OCI-LY1 (cell line): ENCODE measurements around the gene PIH1D1.

Experiments used
- H2AFZ ChIP-seq: fragments of 200-600 bp; sonication (generic), shearing (Covaris generic); 2 replicates; pipeline ENCODE4 v1.6.0; 2014; ENCODE audit warnings: antibody characterized with exemption, mild to moderate bottlenecking, low read length
- H3F3A ChIP-seq: fragments of 200-600 bp; sonication (generic), shearing (Covaris generic); 2 replicates; pipeline ENCODE4 v1.6.0; 2014; ENCODE audit warnings: mild to moderate bottlenecking, antibody characterized with exemption, low read length, moderate library complexity; ENCODE audit not compliant: insufficient read depth
- H3K27ac ChIP-seq: fragments of 200-600 bp; sonication (generic); 2 replicates; pipeline ENCODE4 v1.5.1; 2014; ENCODE audit warnings: low read length, mixed run types, mild to moderate bottlenecking, low read depth; ENCODE audit not compliant: poor library complexity, severe bottlenecking
- H3K27me3 ChIP-seq: fragments of 200-600 bp; sonication (generic); 2 replicates; pipeline ENCODE4 v1.6.0; 2014; ENCODE audit warnings: antibody characterized with exemption, mild to moderate bottlenecking, low read length, moderate library complexity; ENCODE audit not compliant: insufficient read depth
- H3K36me3 ChIP-seq: fragments of 200-600 bp; sonication (generic); 2 replicates; pipeline ENCODE4 v1.6.1; 2014; ENCODE audit warnings: mild to moderate bottlenecking, antibody characterized with exemption, low read length, moderate library complexity, mixed read lengths; ENCODE audit not compliant: insufficient read depth
- H3K4me1 ChIP-seq: fragments of 200-600 bp; sonication (generic); 2 replicates; pipeline ENCODE4 v1.5.1; 2014; ENCODE audit warnings: mild to moderate bottlenecking, low read length, moderate library complexity; ENCODE audit not compliant: insufficient read depth, severe bottlenecking
- H3K4me2 ChIP-seq: fragments of 200-600 bp; sonication (generic), shearing (Covaris generic); 2 replicates; pipeline ENCODE4 v1.6.1; 2014; ENCODE audit warnings: low read length
- H3K4me3 ChIP-seq: fragments of 200-600 bp; sonication (generic); 2 replicates; pipeline ENCODE4 v1.5.1; 2014; ENCODE audit warnings: low read length, low read depth, mild to moderate bottlenecking, mixed read lengths; ENCODE audit not compliant: poor library complexity, severe bottlenecking
- H3K79me2 ChIP-seq: fragments of 200-600 bp; shearing (Covaris generic); 2 replicates; pipeline ENCODE4 v1.6.1; 2016; ENCODE audit warnings: mixed run types, low read length, mixed read lengths; ENCODE audit not compliant: insufficient read depth
- H3K9ac ChIP-seq: fragments of 200-600 bp; sonication (generic), shearing (Covaris generic); 2 replicates; pipeline ENCODE4 v1.6.1; 2014; ENCODE audit warnings: mild to moderate bottlenecking, low read length, mixed read lengths
- H3K9me2 ChIP-seq: fragments of 200-600 bp; sonication (generic), shearing (Covaris generic); 2 replicates; pipeline ENCODE4 v1.6.1; 2014; ENCODE audit warnings: low read depth, mild to moderate bottlenecking, low read length, mixed read lengths
- H3K9me3 ChIP-seq: fragments of 200-600 bp; shearing (Covaris generic); 2 replicates; pipeline ENCODE4 v1.6.1; 2014; ENCODE audit warnings: low read length, mixed read lengths
- H4K20me1 ChIP-seq: fragments of 200-600 bp; sonication (generic), shearing (Covaris generic); 2 replicates; pipeline ENCODE4 v1.6.0; 2016; ENCODE audit warnings: mild to moderate bottlenecking, low read length; ENCODE audit not compliant: insufficient read depth
- EZH2 ChIP-seq: fragments of 200-600 bp; sonication (generic), shearing (Covaris generic); IDR thresholded peaks from 2 replicates; pipeline ENCODE4 v1.8.0; 2017; ENCODE audit warnings: borderline replicate concordance, mixed run types, mild to moderate bottlenecking, antibody characterized with exemption, low read length, moderate library complexity, mixed read lengths
- TF ChIP-seq, protein P1 (sequence below): fragments of 200-600 bp; sonication (generic), shearing (Covaris generic); IDR thresholded peaks from 2 replicates; pipeline ENCODE4 v1.5.1; 2017; ENCODE audit warnings: mild to moderate bottlenecking, antibody characterized with exemption, low read length, moderate library complexity, mixed read lengths

The PIH1D1 gene

DNA sequence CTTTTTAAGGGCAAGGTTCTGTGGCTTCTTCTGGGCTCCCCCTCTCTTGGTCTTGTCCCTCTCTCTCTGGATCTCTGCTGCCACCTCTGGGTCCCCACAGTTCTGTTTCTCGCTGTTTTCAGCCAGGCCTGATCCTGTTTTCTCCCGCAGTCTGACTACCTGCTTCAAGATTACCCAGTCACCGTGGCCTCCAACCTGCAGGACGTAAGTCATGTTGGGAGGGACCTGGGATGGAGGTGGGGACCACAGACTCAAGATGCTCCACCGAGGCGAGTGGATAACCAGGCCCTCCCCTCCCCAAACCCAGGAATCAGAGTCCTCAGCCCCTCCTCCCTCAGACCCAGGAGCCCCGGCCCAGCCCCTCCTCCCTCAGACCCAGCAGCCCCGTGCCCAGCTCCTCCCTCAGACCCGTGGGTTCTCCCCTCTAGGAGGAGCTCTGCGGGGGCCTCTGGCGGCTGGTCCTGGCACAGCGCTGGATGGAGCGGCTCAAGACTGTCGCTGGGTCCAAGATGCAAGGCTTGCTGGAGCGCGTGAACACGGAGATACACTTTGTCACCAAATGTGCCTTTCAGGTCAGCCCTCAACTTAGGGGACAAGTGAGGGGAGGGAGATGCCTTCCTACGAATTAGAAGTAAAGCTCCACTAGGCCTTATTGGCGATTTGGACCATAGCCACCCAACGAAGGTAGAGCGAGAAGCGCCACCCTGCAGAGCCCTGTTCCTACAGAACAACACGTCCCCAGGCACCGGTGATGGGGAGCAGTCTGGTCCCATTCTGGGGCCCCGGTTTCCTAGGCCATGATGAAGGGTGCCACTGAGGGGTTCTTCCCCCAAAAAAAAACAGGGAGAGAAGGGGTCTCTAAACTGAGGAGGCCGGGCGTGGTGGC is 24.6 kb upstream of the PIH1D1 start:
- H3K9ac ChIP-seq: no peak overlapping the region

DNA sequence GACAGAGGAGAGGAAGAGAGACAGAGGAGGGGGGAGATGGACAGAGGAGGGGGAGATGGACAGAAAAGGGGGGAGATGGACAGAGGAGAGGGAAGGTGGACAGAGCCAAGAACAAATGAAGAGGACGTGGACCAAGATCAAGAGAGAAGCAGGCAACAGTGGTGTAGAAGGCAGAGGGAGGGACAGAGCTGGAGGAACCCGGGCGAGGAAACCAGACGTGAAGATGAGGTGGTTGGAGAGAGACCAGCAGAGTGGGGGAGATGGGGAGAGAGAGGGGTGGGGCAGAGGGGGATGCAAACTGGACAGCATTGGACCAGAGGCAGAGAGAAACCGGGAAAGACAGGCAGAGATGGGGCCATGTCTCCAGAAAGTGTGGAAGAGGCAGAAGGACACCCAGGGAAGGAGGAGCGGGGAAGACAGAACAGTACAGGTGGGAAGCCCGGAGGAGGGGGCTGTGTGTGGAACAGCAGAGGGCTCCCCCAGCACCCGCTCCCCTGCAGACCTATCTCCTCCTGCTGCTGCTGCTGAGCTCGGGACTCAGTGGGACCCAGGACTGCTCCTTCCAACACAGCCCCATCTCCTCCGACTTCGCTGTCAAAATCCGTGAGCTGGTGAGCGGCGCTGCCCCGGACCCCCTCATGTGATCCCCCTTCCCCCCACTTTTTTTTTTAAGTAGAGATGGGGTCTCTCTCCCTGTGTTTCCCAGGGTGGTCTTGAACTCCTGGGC is 23.7 kb upstream of the PIH1D1 start:
- Histone ChIP-seq H2AFZ (no peak overlapping the region), H3K36me3 (no peaks in the 10 kb centered on the region), H3K27ac (peak overlapping the region; percentile 5), H3K4me1 (peaks cover 32% of the 10 kb centered on the region), H3K4me3 (no peak overlapping the region), H3K9me3 (no peaks in the 10 kb centered on the region), H3K9ac (no peak overlapping the region; the same call in 1 of the 2 replicates), H3K79me2 (no peaks in the 10 kb centered on the region), H3F3A (no peaks in the 10 kb centered on the region), H3K27me3 (no peaks in the 10 kb centered on the region), H3K9me2 (no peaks in the 10 kb centered on the region), H4K20me1 (no peaks in the 10 kb centered on the region), H3K4me2 (peak overlapping the region; percentile 81)
- no peak for TF ChIP-seq EZH2
- TF ChIP-seq, protein P1, sequence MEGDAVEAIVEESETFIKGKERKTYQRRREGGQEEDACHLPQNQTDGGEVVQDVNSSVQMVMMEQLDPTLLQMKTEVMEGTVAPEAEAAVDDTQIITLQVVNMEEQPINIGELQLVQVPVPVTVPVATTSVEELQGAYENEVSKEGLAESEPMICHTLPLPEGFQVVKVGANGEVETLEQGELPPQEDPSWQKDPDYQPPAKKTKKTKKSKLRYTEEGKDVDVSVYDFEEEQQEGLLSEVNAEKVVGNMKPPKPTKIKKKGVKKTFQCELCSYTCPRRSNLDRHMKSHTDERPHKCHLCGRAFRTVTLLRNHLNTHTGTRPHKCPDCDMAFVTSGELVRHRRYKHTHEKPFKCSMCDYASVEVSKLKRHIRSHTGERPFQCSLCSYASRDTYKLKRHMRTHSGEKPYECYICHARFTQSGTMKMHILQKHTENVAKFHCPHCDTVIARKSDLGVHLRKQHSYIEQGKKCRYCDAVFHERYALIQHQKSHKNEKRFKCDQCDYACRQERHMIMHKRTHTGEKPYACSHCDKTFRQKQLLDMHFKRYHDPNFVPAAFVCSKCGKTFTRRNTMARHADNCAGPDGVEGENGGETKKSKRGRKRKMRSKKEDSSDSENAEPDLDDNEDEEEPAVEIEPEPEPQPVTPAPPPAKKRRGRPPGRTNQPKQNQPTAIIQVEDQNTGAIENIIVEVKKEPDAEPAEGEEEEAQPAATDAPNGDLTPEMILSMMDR: no peak

More for the DNA sequence above, 24.6 kb upstream of the PIH1D1 start:
- Histone ChIP-seq H3F3A (no peaks in the 10 kb centered on the region), H3K79me2 (no peaks in the 10 kb centered on the region), H3K9me2 (no peaks in the 10 kb centered on the region), H4K20me1 (no peaks in the 10 kb centered on the region), H3K9me3 (no peaks in the 10 kb centered on the region), H3K4me1 (peaks cover 27% of the 10 kb centered on the region), H3K4me3 (no peak overlapping the region), H3K27ac (peak overlapping the region; percentile 5), H2AFZ (no peak overlapping the region), H3K4me2 (peak overlapping the region; percentile 40), H3K27me3 (no peaks in the 10 kb centered on the region), H3K36me3 (no peaks in the 10 kb centered on the region)
- TF ChIP-seq, protein P1: peak; percentile 74
- no peak for TF ChIP-seq EZH2

DNA sequence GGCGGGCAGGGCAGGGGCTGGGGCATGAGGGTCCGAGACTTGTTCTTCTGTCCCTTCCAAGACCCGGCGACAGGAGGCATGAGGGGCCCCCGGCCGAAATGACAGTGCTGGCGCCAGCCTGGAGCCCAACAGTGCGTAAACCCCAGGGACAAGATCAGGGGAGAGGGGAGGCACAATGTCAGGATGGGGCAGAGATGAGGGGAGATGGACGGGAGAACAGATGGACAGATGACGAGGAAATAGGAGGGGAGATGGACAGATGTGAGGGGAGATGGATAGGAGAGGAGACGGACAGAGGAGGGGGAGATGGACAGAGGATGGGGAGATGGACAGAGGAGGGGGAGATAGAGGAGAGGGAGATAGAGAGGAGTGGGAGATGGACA is 22.9 kb upstream of the PIH1D1 start:
- Histone ChIP-seq H3K9ac (peak overlapping the region; percentile 74), H4K20me1 (no peaks in the 10 kb centered on the region), H3F3A (no peaks in the 10 kb centered on the region), H3K27me3 (no peaks in the 10 kb centered on the region), H3K9me3 (no peaks in the 10 kb centered on the region), H3K4me2 (peak overlapping the region; percentile 81), H3K4me3 (peak overlapping the region; percentile 69), H3K79me2 (no peaks in the 10 kb centered on the region), H3K27ac (peak overlapping the region; percentile 16), H3K4me1 (peaks cover 40% of the 10 kb centered on the region), H3K36me3 (peaks cover 4% of the 10 kb centered on the region; the same call in 1 of the 2 replicates), H3K9me2 (no peaks in the 10 kb centered on the region), H2AFZ (no peak overlapping the region)
- no peak for TF ChIP-seq EZH2
- TF ChIP-seq, protein P1: no peak
